MM.1S (cell line): ENCODE data around the gene ZKSCAN1.

Experiments used
- CTCF ChIP-seq: fragments of 300-600 bp; sonication (generic); IDR thresholded peaks from 2 replicates; pipeline ENCODE4 v1.5.1; 2016; ENCODE audit warnings: antibody characterized with exemption, low read length, mixed read lengths
- EZH2phosphoT487 ChIP-seq: fragments of 300-600 bp; sonication (generic); IDR thresholded peaks from 2 replicates; pipeline ENCODE4 v1.6.1; 2018; ENCODE audit warnings: antibody characterized with exemption, low read length

- TF ChIP-seq CTCF (no peak), EZH2phosphoT487 (no peak)
Measured at GRCh38 chr7:100011516-100011915, 3.9 kb upstream of the ZKSCAN1 start.
